Hepatocyte (in vitro differentiated cells): Measurements from ENCODE around the gene STPG4.

Experiments
- CTCF ChIP-seq: fragments of 200-600 bp; sonication (generic); IDR thresholded peaks from 2 replicates; pipeline ENCODE4 v1.5.1; 2016; ENCODE audit warnings: antibody characterized with exemption, mild to moderate bottlenecking; ENCODE audit not compliant: poor library complexity
- EZH2 ChIP-seq: fragments of 200-600 bp; sonication (generic); IDR thresholded peaks from 2 replicates; pipeline ENCODE4 v1.6.1; 2016; ENCODE audit warnings: antibody characterized with exemption, mild to moderate bottlenecking, borderline replicate concordance
- EZH2phosphoT487 ChIP-seq: fragments of 200-600 bp; sonication (generic); IDR thresholded peaks from one replicate; pipeline ENCODE4 v1.6.1; 2018; ENCODE audit warnings: antibody characterized with exemption, mild to moderate bottlenecking, low read depth, moderate library complexity; ENCODE audit not compliant: unreplicated experiment, severe bottlenecking

GRCh38 chr2:47089083-47089464, 66.0 kb downstream of the STPG4 start:
- TF ChIP-seq EZH2 (no peak), CTCF (no peak), EZH2phosphoT487 (no peak)
